SK-N-SH (cell line): ENCODE measurements around the gene TAF6. TPM values are rescaled to one million over a fixed set of nuclear protein-coding genes. Genes with fewer than 3 reads are reported as not detected.

Experiments used
- CTCF ChIA-PET: fragments of 300-600, 350-600 bp; formaldehyde crosslinking; extraction: SDS; loops from one replicate; lab custom pipeline; 2021; lab: Yijun Ruan, JAX
- POLR2A ChIA-PET: fragments of 350-600 bp; sonication (Branson Sonifier 250); formaldehyde crosslinking; extraction: SDS; loops from one replicate; lab custom pipeline; 2020; ENCODE audit warnings: antibody characterized with exemption, inconsistent platforms; lab: Yijun Ruan, JAX
- DNase-seq: peaks from one replicate; pipeline ENCODE4 v3.0.0; 2012
- H2AFZ ChIP-seq: fragments of 200-600 bp; sonication (generic); 2 replicates; pipeline ENCODE4 v1.8.1; 2016; ENCODE audit warnings: antibody characterized with exemption, mild to moderate bottlenecking, low read depth
- H3F3A ChIP-seq: fragments of 200-600 bp; sonication (generic); replicated peaks from 2 replicates; pipeline ENCODE3; 2016; ENCODE audit warnings: antibody characterized with exemption, mild to moderate bottlenecking; ENCODE audit not compliant: insufficient read depth
- H3K27ac ChIP-seq, 2 experiments: fragments of 200-500 bp in 1 of 2; fragments of 200-600 bp in 1 of 2; sonication (Bioruptor generic) in 1 of 2; sonication (generic), shearing (Covaris generic) in 1 of 2; 2 replicates each; pipeline versions ENCODE4 v1.5.1 to v1.6.1; 2014 to 2016; ENCODE audit warnings: low read depth in 2 of 2, inconsistent platforms in 1 of 2, low read length in 1 of 2, mild to moderate bottlenecking in 1 of 2, mixed read lengths in 1 of 2
- H3K27me3 ChIP-seq: fragments of 200-600 bp; sonication (generic), shearing (Covaris generic); 2 replicates; pipeline ENCODE4 v1.6.1; 2016; ENCODE audit warnings: mixed run types; ENCODE audit not compliant: insufficient read depth
- H3K36me3 ChIP-seq, 2 experiments: fragments of 200-500 bp in 1 of 2; fragments of 200-600 bp in 1 of 2; sonication (Bioruptor generic) in 1 of 2; sonication (generic) in 1 of 2; replicated peaks in 1 of 2; 2 replicates each; pipeline versions ENCODE3 to v1.5.1; 2014 to 2016; ENCODE audit warnings: low read length in 1 of 2, mild to moderate bottlenecking in 1 of 2; ENCODE audit not compliant: insufficient read depth in 2 of 2, control insufficient read depth in 1 of 2
- H3K4me1 ChIP-seq, 2 experiments: fragments of 200-500 bp in 1 of 2; fragments of 200-600 bp in 1 of 2; sonication (Bioruptor generic) in 1 of 2; sonication (generic), shearing (Covaris generic) in 1 of 2; 2 replicates each; pipeline versions ENCODE4 v1.5.1 to v1.6.1; 2014 to 2016; ENCODE audit warnings: low read depth in 1 of 2, low read length in 1 of 2, mixed run types in 1 of 2; ENCODE audit not compliant: insufficient read depth in 2 of 2, control insufficient read depth in 1 of 2
- H3K4me2 ChIP-seq: fragments of 200-600 bp; sonication (generic), shearing (Covaris generic); 2 replicates; pipeline ENCODE4 v1.6.1; 2017; ENCODE audit warnings: mixed run types
- H3K4me3 ChIP-seq, 2 experiments: fragments of 200-500 bp in 1 of 2; fragments of 200-600 bp in 1 of 2; sonication (Bioruptor generic) in 1 of 2; sonication (generic), shearing (Covaris generic) in 1 of 2; 2 replicates each; pipeline versions ENCODE4 v1.5.1 to v1.8.1; 2014 to 2016; ENCODE audit warnings: low read depth in 2 of 2, inconsistent platforms in 1 of 2, low read length in 1 of 2, mild to moderate bottlenecking in 1 of 2, mixed read lengths in 1 of 2, moderate library complexity in 1 of 2
- H3K79me2 ChIP-seq: fragments of 200-600 bp; sonication (generic); 2 replicates; pipeline ENCODE4 v1.8.1; 2017; ENCODE audit warnings: mild to moderate bottlenecking; ENCODE audit not compliant: insufficient read depth
- H3K9ac ChIP-seq: fragments of 200-600 bp; sonication (generic); 2 replicates; pipeline ENCODE4 v1.6.1; 2017; ENCODE audit warnings: mixed run types
- H3K9me2 ChIP-seq: fragments of 200-600 bp; sonication (generic); 2 replicates; pipeline ENCODE4 v1.6.1; 2017; ENCODE audit warnings: mixed run types
- H3K9me3 ChIP-seq: fragments of 200-600 bp; sonication (generic); 2 replicates; pipeline ENCODE4 v1.6.1; 2017; ENCODE audit warnings: mixed run types, mild to moderate bottlenecking, moderate library complexity
- H4K20me1 ChIP-seq: fragments of 200-600 bp; sonication (generic); 2 replicates; pipeline ENCODE4 v1.6.1; 2017; ENCODE audit warnings: mild to moderate bottlenecking, mixed run types; ENCODE audit not compliant: insufficient read depth
- ELF1 ChIP-seq: IDR thresholded peaks from 2 replicates; pipeline ENCODE4 v1.4.0; 2012
- EZH2phosphoT487 ChIP-seq: fragments of 200-600 bp; sonication (generic); IDR thresholded peaks from 2 replicates; pipeline ENCODE4 v1.6.1; 2017; ENCODE audit warnings: low read depth, mixed run types, mild to moderate bottlenecking, antibody characterized with exemption, moderate library complexity, borderline replicate concordance
- FOXJ3 ChIP-seq: sonication (generic); formaldehyde crosslinking; IDR thresholded peaks from 2 replicates; pipeline ENCODE4 v1.5.1; 2020; ENCODE audit warnings: mild to moderate bottlenecking, missing genetic modification reagents
- GABPA ChIP-seq: IDR thresholded peaks from 2 replicates; pipeline ENCODE4 v1.4.0; 2012; ENCODE audit warnings: low read depth, mild to moderate bottlenecking
- MXI1 ChIP-seq: IDR thresholded peaks from 2 replicates; pipeline ENCODE4 v1.6.1; 2012; ENCODE audit warnings: mild to moderate bottlenecking, low read depth, low read length, improper control_type of control experiment
- NFIC ChIP-seq: IDR thresholded peaks from 2 replicates; pipeline ENCODE4 v1.4.0; 2012; ENCODE audit warnings: borderline replicate concordance
- POLR2AphosphoS5 ChIP-seq: IDR thresholded peaks from 2 replicates; pipeline ENCODE4 v1.6.1; 2012; ENCODE audit warnings: low read depth, low read length
- TCF12 ChIP-seq: IDR thresholded peaks from 2 replicates; pipeline ENCODE4 v1.4.0; 2012
- TEAD4 ChIP-seq: IDR thresholded peaks from 2 replicates; pipeline ENCODE4 v1.4.0; 2012; ENCODE audit warnings: mild to moderate bottlenecking, borderline replicate concordance; ENCODE audit not compliant: insufficient read depth
- WGBS: methylation state at CpG from one replicate; pipeline ENCODE4 v1.1.6; 2017; ENCODE audit warnings: low lambda C conversion rate; 5-methylcytosine and 5-hydroxymethylcytosine counted together
- polyA plus RNA-seq, 3 experiments: library from polyadenylated mRNA; depleted of rRNA; stranded (reverse); fragments of >200 nt; gene quantifications; 2 replicates each; pipeline ENCODE4 v1.2.3, GENCODE V29; 2012
- TF ChIP-seq, protein P1 (sequence below): fragments of 150-350 bp; IDR thresholded peaks from 2 replicates; pipeline ENCODE4 v1.6.1; 2016; ENCODE audit warnings: mild to moderate bottlenecking, low read depth, low read length
- TF ChIP-seq, protein P2 (sequence below): fragments of 150-350 bp; IDR thresholded peaks from 2 replicates; pipeline ENCODE4 v1.6.1; 2017; ENCODE audit warnings: antibody characterized with exemption, low read length, low read depth, borderline replicate concordance
- TF ChIP-seq, protein P3 (sequence below): IDR thresholded peaks from 2 replicates; pipeline ENCODE4 v1.4.0; 2012; ENCODE audit warnings: low read depth

Gene TAF6
- polyA plus RNA-seq, 1 of the 3 experiments (the other 2 are of a cell fraction): 70.5 TPM

DNA sequence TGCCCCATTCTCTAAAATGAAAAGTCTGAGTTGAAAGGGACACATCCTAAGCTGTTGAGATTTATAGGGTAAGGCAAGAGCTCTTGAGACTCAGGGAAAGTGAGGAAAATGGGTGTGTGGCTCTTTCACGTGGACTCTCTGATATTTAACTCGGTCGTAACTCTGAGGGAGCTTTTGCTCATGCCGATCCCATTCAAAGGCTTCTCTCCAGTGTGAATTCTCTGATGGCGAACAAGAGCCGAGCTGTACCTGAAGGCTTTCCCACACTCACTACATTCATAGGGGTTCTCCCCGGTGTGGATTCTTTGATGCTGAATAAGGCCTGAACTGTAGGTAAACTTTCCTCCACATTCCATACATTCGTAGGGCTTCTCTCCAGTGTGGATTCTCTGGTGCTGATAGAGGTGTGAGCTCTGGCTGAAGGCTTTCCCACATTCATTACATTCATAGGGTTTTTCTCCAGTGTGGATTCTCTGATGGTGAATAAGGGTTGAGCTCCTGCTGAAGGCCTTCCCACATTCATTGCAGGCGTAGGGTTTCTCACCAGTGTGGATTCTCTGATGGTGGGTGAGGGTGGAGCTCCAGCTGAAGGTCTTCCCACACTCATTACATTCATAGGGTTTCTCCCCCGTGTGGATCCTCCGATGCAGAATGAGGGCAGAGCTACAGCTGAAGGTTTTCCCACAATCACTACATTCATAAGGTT lies 48.0 kb downstream of the TAF6 start (continued):
- TF ChIP-seq, protein P1, sequence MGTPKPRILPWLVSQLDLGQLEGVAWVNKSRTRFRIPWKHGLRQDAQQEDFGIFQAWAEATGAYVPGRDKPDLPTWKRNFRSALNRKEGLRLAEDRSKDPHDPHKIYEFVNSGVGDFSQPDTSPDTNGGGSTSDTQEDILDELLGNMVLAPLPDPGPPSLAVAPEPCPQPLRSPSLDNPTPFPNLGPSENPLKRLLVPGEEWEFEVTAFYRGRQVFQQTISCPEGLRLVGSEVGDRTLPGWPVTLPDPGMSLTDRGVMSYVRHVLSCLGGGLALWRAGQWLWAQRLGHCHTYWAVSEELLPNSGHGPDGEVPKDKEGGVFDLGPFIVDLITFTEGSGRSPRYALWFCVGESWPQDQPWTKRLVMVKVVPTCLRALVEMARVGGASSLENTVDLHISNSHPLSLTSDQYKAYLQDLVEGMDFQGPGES: no peak
- no peak for TF ChIP-seq MXI1
- TF ChIP-seq NFIC: no peak

DNA sequence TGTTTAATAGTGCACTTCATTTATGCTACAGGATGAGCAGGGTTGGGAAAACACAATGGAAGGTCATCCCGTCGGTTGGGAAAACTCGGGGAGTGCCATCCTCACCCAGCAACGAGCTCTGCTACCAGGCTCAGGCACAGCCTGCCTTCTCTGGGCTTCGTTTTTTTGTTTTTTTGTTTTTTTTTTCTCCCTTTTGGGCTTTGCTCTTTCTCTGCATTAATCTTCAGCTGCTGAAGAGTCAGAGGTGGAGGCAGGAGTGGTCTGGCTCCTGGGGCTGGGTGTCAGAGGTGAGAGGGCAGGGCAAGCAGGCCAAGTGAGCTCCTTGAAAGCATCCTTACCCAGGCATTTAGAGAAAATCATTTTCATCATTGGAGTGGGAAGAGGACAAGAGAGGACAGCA lies 49.2 kb downstream of the TAF6 start:
- H3K4me3 ChIP-seq: no peak overlapping the region; a peak in 1 of 4 replicates
- TF ChIP-seq, protein P2, sequence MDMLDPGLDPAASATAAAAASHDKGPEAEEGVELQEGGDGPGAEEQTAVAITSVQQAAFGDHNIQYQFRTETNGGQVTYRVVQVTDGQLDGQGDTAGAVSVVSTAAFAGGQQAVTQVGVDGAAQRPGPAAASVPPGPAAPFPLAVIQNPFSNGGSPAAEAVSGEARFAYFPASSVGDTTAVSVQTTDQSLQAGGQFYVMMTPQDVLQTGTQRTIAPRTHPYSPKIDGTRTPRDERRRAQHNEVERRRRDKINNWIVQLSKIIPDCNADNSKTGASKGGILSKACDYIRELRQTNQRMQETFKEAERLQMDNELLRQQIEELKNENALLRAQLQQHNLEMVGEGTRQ: no peak
- TF ChIP-seq, protein P3, sequence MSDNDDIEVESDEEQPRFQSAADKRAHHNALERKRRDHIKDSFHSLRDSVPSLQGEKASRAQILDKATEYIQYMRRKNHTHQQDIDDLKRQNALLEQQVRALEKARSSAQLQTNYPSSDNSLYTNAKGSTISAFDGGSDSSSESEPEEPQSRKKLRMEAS: no peak
- no peak for TF ChIP-seq TCF12
- no peak for TF ChIP-seq FOXJ3 (CRISPR knock-in tag)
- TF ChIP-seq, protein P1: no peak
- no peak for TF ChIP-seq ELF1
- no peak for TF ChIP-seq TEAD4
- no peak for TF ChIP-seq GABPA
- no peak; the same call in 1 of the 2 replicates for TF ChIP-seq POLR2AphosphoS5
- TF ChIP-seq EZH2phosphoT487: no peak
- TF ChIP-seq, all 33 proteins: peak for 0
- H3K79me2 ChIP-seq: peaks cover 20% of the 10 kb centered on the region; the same call in 1 of the 2 replicates
- DNase-seq: no peak
- H3K4me2 ChIP-seq: no peak overlapping the region
- ChIA-PET CTCF (interaction anchor here (1.2 to 3.2 kb wide), 5 partner anchors 9 to 77 kb away, joined by 3 to 21 read pairs (median 5); partner anchors contain the start of gene ZNF3), POLR2A (interaction anchor here (1.6 kb wide), 1 partner anchor 10 kb away, joined by 6 read pairs; no protein-coding TSS in a partner anchor)
- H3K27me3 ChIP-seq: no peaks in the 10 kb centered on the region
- 93% methylated on average over 5 of the region's 5 CpGs for WGBS
- H4K20me1 ChIP-seq: no peaks in the 10 kb centered on the region
- no peak overlapping the region for H3K27ac ChIP-seq
- H3K9me2 ChIP-seq: no peaks in the 10 kb centered on the region
- H3K9me3 ChIP-seq: peaks cover 39% of the 10 kb centered on the region
- H3K36me3 ChIP-seq: peaks cover 50 to 75% of the 10 kb centered on the region in 2 experiments
- H3F3A ChIP-seq: peaks cover 45% of the 10 kb centered on the region
- H2AFZ ChIP-seq: no peak overlapping the region
- H3K4me1 ChIP-seq: peaks cover 0 to 14% of the 10 kb centered on the region in 2 experiments; a peak in 1 of 4 replicates
- H3K9ac ChIP-seq: no peak overlapping the region
